ENCODE results near the gene MGAT4B.

The MGAT4B gene

GRCh38 chr5:179820483-179821297 lies 14.0 kb upstream of the MGAT4B start, which contains the start of gene SQSTM1:
TSS of gene SQSTM1 (plus strand) at chr5:179820905. CDS start at chr5:179820937, 32 bp downstream.
- H3K4me3 ChIP-seq (ENCODE audit: control insufficient read depth, low read depth, low read length) = peak within 1 kb of the TSS; percentile 61
- TF ChIP-seq, protein P1, sequence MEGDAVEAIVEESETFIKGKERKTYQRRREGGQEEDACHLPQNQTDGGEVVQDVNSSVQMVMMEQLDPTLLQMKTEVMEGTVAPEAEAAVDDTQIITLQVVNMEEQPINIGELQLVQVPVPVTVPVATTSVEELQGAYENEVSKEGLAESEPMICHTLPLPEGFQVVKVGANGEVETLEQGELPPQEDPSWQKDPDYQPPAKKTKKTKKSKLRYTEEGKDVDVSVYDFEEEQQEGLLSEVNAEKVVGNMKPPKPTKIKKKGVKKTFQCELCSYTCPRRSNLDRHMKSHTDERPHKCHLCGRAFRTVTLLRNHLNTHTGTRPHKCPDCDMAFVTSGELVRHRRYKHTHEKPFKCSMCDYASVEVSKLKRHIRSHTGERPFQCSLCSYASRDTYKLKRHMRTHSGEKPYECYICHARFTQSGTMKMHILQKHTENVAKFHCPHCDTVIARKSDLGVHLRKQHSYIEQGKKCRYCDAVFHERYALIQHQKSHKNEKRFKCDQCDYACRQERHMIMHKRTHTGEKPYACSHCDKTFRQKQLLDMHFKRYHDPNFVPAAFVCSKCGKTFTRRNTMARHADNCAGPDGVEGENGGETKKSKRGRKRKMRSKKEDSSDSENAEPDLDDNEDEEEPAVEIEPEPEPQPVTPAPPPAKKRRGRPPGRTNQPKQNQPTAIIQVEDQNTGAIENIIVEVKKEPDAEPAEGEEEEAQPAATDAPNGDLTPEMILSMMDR (IDR thresholded peaks at IDR 0.05; ENCODE audit: control insufficient read depth, insufficient read depth, low read depth, low read length, missing control alignments) = no peak
- no peak for DNase-seq (ENCODE audit: low read depth)

- DNase-seq (ENCODE audit: low read depth) = no peak
- TF ChIP-seq, protein P1 (IDR thresholded peaks at IDR 0.05; ENCODE audit: control insufficient read depth, insufficient read depth, low read depth, low read length, missing control alignments) = no peak
- H3K4me3 ChIP-seq (ENCODE audit: control insufficient read depth, low read depth, low read length) = peak overlapping the region; percentile 61
These were observed 13.4 kb upstream of the MGAT4B start for GRCh38 chr5:179820127-179820482.

GRCh38 chr5:179819296-179820126 lies 12.8 kb upstream of the MGAT4B start:
- no peak for DNase-seq (ENCODE audit: low read depth)
- TF ChIP-seq, protein P1 (IDR thresholded peaks at IDR 0.05; ENCODE audit: control insufficient read depth, insufficient read depth, low read depth, low read length, missing control alignments) = no peak
- H3K4me3 ChIP-seq (ENCODE audit: control insufficient read depth, low read depth, low read length) = peak overlapping the region; percentile 14; the same call in 1 of the 2 replicates

DNA sequence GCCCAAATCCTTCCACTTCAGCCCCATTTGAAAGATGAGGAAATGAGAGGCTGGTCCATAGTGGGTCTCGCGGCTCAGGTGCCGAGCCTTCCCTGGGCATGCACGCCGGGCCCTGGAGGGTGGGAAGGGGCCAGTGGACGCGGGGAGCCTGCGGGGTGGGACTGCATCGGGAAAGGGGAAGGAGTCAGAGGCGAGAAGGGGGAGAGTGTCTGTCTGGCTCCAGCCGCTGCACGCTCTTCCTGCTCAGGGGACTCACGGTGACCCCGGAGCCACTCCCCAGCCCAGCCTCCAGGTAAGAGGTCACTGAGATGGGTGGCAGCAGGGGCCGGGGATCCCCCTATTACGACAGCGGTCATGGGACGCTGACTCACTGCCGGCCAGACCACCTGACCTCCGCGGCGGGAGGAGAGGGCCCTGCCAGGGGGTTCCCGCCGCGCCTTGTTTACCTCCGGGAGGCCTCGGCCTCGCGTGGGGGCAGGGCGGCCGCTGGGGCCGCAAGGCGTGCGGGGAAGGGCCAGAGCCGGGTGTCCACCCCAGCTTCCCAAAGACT lies 12.2 kb upstream of the MGAT4B start:
- H3K4me3 ChIP-seq (ENCODE audit: control insufficient read depth, low read depth, low read length) = peak overlapping the region; percentile 27
- TF ChIP-seq, protein P1 (IDR thresholded peaks at IDR 0.05; ENCODE audit: control insufficient read depth, insufficient read depth, low read depth, low read length, missing control alignments) = no peak
- DNase-seq (ENCODE audit: low read depth) = peak; percentile 62

DNA sequence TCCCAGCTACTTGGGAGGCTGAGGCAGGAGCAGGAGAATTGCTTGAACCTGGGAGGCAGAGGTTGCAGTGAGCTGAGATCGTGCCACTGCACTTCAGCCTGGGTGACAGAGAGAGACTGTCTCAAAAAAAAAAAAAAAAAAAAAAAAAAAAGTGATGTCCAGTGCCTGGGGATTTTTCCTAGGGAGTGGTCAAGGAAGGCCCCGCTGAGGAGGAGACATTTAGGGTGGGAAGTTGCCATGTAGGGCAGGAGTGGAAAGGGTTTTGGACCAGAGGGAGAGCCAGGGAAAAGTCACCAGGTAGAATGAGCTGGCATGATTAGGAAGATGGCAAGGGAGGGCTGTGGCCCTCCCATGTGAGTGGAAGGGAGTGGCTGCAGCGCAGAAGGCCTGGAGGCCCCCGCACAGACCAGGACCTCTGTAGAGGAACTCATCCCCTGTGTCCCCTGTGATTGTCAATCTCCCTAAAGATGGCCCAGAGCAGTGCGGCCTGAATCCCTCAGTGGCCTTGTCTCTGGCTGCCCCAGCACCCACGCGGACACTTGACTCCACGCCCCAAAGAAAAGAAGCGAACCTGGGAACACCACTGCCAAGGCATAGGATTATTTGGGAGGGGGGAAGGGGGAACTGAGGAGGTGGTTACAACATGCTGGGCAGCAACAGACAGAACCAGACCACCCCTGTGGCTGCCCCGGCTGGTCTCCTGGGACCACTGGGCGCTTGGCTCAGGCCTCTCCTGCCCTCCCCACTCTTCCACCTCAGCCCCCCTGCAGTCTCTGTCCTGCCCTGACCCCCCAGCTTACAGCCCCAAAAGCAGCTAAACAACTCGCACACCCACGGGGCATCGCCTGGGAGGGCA lies 11.5 kb upstream of the MGAT4B start:
- H3K4me3 ChIP-seq (ENCODE audit: control insufficient read depth, low read depth, low read length) = peak overlapping the region; percentile 27
- DNase-seq (ENCODE audit: low read depth) = no peak

More for the DNA sequence above, 11.5 kb upstream of the MGAT4B start:
- TF ChIP-seq, protein P1 (IDR thresholded peaks at IDR 0.05; ENCODE audit: control insufficient read depth, insufficient read depth, low read depth, low read length, missing control alignments) = no peak
